OCI-LY3 (cell line): Measurements from ENCODE around the gene P4HB.

Experiments used
- H2AFZ ChIP-seq: fragments of 200-600, 300-600 bp; shearing (Covaris generic); 2 replicates; pipeline ENCODE4 v1.6.0; 2014; ENCODE audit warnings: antibody characterized with exemption, low read depth, low read length
- H3K27ac ChIP-seq: fragments of 200-600, 300-600 bp; sonication (generic); 2 replicates; pipeline ENCODE4 v1.5.1; 2014; ENCODE audit warnings: mild to moderate bottlenecking, low read length, moderate library complexity, mixed read lengths
- H3K27me3 ChIP-seq: fragments of 200-600, 300-600 bp; sonication (generic); 2 replicates; pipeline ENCODE4 v1.6.1; 2014; ENCODE audit warnings: low read depth, low read length, mixed read lengths
- H3K36me3 ChIP-seq: fragments of 200-600, 300-600 bp; sonication (generic); replicated peaks from 2 replicates; pipeline ENCODE3; 2014; ENCODE audit warnings: low read depth, low read length, mixed read lengths
- H3K4me1 ChIP-seq: fragments of 300-600, 200-600 bp; sonication (generic); 2 replicates; pipeline ENCODE4 v1.6.1; 2014; ENCODE audit warnings: low read length, mixed read lengths
- H3K4me2 ChIP-seq: fragments of 200-600, 300-600 bp; sonication (generic); 2 replicates; pipeline ENCODE4 v1.6.1; 2014; ENCODE audit warnings: low read length, mixed read lengths
- H3K4me3 ChIP-seq: fragments of 300-600, 200-600 bp; sonication (generic); 2 replicates; pipeline ENCODE4 v1.5.1; 2014; ENCODE audit warnings: antibody characterized with exemption, mild to moderate bottlenecking, low read length, moderate library complexity
- H3K79me2 ChIP-seq: fragments of 300-600, 200-600 bp; shearing (Covaris generic); 2 replicates; pipeline ENCODE4 v1.6.1; 2014; ENCODE audit warnings: mild to moderate bottlenecking, low read length, mixed read lengths
- H3K9ac ChIP-seq: fragments of 300-600, 200-600 bp; shearing (Covaris generic); 2 replicates; pipeline ENCODE4 v1.6.0; 2014; ENCODE audit warnings: mild to moderate bottlenecking, low read length, moderate library complexity
- H3K9me3 ChIP-seq: fragments of 200-600, 300-600 bp; shearing (Covaris generic); 2 replicates; pipeline ENCODE4 v1.6.1; 2014; ENCODE audit warnings: low read length, mixed read lengths; ENCODE audit not compliant: insufficient read depth
- H4K20me1 ChIP-seq: fragments of 200-600, 300-600 bp; sonication (generic); 2 replicates; pipeline ENCODE4 v1.6.1; 2016; ENCODE audit warnings: low read length, mixed read lengths; ENCODE audit not compliant: insufficient read depth
- CTCF ChIP-seq: fragments of 200-600, 300-600 bp; sonication (generic); IDR thresholded peaks from 2 replicates; pipeline ENCODE4 v1.5.1; 2014; ENCODE audit warnings: antibody characterized with exemption, low read length, low read depth
- EZH2phosphoT487 ChIP-seq: fragments of 200-600 bp; shearing (Covaris generic); IDR thresholded peaks from 2 replicates; pipeline ENCODE4 v1.6.1; 2018; ENCODE audit warnings: antibody characterized with exemption, mixed run types, low read depth

The P4HB gene

GRCh38 chr17:81819708-81820107 is 40.6 kb downstream of the P4HB start:
- Histone ChIP-seq H3K4me3 (no peak overlapping the region), H2AFZ (no peak overlapping the region), H3K4me1 (no peaks in the 10 kb centered on the region), H3K36me3 (no peaks in the 10 kb centered on the region), H3K27me3 (no peaks in the 10 kb centered on the region), H4K20me1 (no peaks in the 10 kb centered on the region), H3K9me3 (no peaks in the 10 kb centered on the region), H3K79me2 (no peaks in the 10 kb centered on the region), H3K9ac (no peak overlapping the region), H3K27ac (no peak overlapping the region), H3K4me2 (no peak overlapping the region)
- no peak for TF ChIP-seq EZH2phosphoT487
- TF ChIP-seq CTCF, result no peak

DNA sequence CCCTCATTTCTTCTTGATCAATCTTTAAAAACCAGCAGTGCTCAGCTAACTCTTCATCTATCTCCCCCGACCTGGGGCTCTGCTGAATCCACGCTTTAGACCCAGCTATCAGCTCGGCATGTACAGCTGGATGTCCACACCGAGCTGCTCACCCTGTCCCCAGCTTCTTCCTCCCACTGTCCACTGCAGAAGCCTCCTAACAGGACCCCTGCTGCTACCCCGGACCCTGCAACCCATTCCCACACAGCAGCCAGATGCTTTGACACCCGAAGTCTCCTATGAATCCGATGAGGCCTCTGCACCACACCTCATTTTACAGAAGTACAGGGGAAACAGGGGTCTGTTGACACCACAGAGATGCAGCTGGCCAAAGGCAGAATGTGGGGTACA is 42.6 kb downstream of the P4HB start:
- Histone ChIP-seq H2AFZ (no peak overlapping the region), H3K4me1 (no peaks in the 10 kb centered on the region), H3K4me3 (no peak overlapping the region), H3K9me3 (no peaks in the 10 kb centered on the region), H3K9ac (no peak overlapping the region), H4K20me1 (no peaks in the 10 kb centered on the region), H3K4me2 (no peak overlapping the region), H3K36me3 (no peaks in the 10 kb centered on the region), H3K27me3 (no peaks in the 10 kb centered on the region), H3K79me2 (no peaks in the 10 kb centered on the region), H3K27ac (no peak overlapping the region)
- TF ChIP-seq EZH2phosphoT487, result no peak
- TF ChIP-seq CTCF, result no peak

- no peak overlapping the region for H2AFZ ChIP-seq
- no peaks in the 10 kb centered on the region for H3K79me2 ChIP-seq
- no peaks in the 10 kb centered on the region for H3K36me3 ChIP-seq
- H4K20me1 ChIP-seq, result no peaks in the 10 kb centered on the region
- no peak overlapping the region for H3K27ac ChIP-seq
- H3K27me3 ChIP-seq, result no peaks in the 10 kb centered on the region
- H3K4me2 ChIP-seq, result no peak overlapping the region
- no peak overlapping the region for H3K9ac ChIP-seq
- no peak overlapping the region for H3K4me3 ChIP-seq
- H3K4me1 ChIP-seq, result no peaks in the 10 kb centered on the region
- H3K9me3 ChIP-seq, result no peaks in the 10 kb centered on the region
- TF ChIP-seq EZH2phosphoT487, result no peak
- no peak for TF ChIP-seq CTCF
Measured at GRCh38 chr17:81815646-81815986, 44.7 kb downstream of the P4HB start.

DNA sequence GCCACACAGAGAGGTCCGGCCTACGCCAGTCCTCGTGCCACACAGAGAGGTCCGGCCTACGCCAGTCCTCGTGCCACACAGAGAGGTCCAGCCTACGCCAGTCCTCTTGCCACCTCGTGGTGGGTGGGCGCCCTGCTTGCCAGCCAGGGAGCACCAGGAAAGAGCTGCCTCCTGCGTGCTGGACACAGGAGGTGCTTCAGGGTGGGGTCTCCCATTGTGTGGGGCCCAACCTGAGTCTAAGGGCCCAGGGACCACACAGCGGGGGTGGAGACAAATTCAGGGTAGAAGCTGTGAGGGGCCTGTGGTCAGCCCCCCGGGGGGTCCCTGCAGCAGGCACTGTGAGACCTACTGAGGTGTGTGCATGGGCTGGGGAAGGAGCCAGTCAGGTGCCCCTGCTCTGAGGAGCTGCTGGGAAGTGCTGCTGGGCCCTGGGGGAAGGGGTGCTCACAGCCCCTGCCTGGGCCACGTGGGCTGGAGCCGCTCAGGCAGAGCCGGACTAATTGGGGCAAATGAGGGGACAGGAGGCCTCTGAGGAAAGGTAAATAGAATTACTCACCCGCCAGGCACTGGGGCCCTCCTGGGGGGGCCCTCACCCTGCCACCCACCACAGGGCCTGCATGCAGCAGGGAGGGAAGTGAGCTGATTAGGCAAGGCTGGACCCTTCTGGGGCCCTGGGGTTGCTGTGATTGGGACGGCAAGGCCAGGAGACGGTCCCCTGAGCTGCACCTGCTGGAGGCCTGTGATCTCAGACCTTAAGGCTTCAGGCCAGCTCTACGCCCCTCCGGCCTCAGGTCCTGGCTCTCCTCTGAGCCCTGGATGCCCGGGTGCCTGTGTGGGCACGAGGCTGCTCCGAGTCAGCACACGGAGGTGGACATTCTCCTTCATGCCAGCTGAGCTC is 45.3 kb downstream of the P4HB start:
- no peaks in the 10 kb centered on the region for H3K79me2 ChIP-seq

More for the DNA sequence above, 45.3 kb downstream of the P4HB start:
- H3K4me3 ChIP-seq, result no peak overlapping the region
- H3K27me3 ChIP-seq, result no peaks in the 10 kb centered on the region
- no peaks in the 10 kb centered on the region for H3K36me3 ChIP-seq
- no peak overlapping the region for H3K9ac ChIP-seq
- no peak overlapping the region for H2AFZ ChIP-seq
- no peak overlapping the region for H3K4me2 ChIP-seq
- no peaks in the 10 kb centered on the region for H3K9me3 ChIP-seq
- no peaks in the 10 kb centered on the region for H4K20me1 ChIP-seq
- H3K27ac ChIP-seq, result no peak overlapping the region
- TF ChIP-seq EZH2phosphoT487, result no peak
- no peak for TF ChIP-seq CTCF
- H3K4me1 ChIP-seq, result no peaks in the 10 kb centered on the region
